GM12872 (cell line): ENCODE data around the gene MUSTN1.

Experiments used
- TF ChIP-seq, protein P1 (sequence below): IDR thresholded peaks from 3 replicates; pipeline ENCODE4 v1.5.1; 2011; ENCODE audit warnings: low read depth, mild to moderate bottlenecking, low read length, moderate library complexity; ENCODE audit not compliant: insufficient read depth

Gene MUSTN1

GRCh38 chr3:52841211-52841980, 6.6 kb upstream of the MUSTN1 start:
- TF ChIP-seq, protein P1, sequence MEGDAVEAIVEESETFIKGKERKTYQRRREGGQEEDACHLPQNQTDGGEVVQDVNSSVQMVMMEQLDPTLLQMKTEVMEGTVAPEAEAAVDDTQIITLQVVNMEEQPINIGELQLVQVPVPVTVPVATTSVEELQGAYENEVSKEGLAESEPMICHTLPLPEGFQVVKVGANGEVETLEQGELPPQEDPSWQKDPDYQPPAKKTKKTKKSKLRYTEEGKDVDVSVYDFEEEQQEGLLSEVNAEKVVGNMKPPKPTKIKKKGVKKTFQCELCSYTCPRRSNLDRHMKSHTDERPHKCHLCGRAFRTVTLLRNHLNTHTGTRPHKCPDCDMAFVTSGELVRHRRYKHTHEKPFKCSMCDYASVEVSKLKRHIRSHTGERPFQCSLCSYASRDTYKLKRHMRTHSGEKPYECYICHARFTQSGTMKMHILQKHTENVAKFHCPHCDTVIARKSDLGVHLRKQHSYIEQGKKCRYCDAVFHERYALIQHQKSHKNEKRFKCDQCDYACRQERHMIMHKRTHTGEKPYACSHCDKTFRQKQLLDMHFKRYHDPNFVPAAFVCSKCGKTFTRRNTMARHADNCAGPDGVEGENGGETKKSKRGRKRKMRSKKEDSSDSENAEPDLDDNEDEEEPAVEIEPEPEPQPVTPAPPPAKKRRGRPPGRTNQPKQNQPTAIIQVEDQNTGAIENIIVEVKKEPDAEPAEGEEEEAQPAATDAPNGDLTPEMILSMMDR, result no peak

DNA sequence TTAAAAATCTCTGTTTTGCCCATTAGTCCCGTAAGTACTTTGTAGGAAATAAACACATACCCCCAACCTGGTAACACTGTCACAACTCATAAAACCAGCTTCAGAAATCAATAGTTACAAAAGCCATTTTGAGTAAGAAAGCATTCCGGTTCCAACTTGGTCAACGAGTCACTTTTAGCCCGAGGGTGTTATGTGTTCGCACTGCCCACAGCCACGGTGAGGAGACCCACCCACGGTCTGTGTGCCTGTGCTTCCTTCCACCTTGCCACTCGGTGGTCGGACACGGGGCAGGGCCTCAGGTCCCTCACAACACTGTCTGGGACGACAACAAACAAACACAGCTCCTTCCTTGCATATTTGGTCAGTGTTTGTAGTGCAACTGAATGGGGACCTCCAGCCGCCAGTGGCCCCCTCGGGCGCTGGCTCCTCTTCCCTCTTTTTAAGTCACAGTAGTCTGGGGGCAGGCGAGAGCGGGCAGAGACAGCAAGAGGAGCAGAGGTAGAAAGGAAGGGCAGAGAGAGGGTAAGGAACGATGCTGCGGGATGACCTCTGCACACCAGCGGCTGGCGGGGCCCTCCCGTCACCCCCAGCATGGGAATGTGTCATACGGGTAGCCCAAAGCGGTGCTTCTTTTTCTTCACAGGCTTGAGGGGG, 5.2 kb upstream of the MUSTN1 start:
- TF ChIP-seq, protein P1, result no peak

DNA sequence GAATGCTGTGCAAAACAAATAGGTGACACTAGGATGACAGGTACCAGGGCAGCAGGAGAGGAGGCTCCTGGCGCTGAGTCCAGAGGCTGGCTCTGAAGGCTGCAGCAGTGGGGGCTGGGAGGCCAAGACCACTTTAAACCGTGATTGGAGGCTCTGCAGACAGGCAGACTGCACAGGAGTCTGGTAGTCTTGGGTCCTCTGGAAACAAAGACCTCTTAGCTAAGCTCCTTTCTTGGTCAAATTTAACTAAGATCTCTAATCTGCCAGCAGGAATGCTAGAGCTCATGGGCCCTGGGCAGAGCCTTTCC, 4.4 kb upstream of the MUSTN1 start:
- TF ChIP-seq, protein P1, result no peak

DNA sequence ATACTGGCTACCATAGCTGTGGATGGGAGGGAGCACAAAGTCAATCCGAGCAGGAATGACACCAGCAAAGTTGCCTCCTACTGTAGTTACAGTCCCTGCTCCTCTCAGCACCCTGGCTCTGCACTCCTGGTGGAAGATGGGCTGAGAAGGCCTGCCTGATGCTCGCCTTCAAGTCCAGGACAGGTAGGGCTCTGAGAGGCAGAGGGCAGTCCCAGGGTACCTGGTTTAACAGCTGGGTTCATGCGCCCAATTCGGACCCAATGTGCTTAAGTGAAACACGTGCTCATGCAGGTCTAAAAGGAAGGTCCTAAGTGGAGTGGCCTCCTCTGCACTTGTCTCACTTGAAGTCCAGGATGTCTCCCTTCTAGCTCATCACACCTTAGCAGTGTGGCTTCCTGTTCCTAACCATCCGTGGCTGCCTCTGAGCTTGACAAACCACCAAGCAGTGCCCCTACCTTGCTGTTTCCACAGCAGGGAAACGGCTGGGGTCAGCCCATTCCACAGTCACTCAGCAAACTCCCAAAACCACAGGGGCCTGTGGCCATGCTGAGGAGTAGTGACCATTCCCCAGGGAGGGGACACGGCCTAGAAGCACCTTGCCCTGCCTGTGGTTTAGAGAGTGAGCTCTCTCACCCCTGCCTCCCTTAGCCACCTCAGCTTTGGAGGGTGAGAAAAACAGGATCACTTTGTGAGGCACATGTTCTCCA, 3.9 kb upstream of the MUSTN1 start:
- TF ChIP-seq, protein P1, result no peak

DNA sequence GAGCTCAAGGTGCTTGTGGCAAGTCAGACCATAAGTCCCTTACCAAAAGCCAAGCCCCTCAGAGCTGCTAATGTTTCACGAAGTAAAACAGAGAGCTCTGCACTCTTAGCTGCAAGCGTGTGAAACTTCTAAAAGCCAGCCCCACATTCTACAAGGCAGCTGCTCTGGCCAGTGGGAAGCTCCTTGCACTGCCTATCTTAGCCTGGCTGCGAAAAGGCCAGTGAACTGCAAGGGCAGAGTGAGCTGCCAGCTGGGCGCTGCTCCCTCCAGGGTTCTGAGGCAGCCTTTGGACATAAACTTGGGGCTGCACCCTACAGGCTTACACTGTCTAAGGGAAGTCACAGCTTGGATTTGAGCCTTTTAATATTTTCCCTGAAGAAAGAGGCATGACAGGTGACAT, 2.2 kb upstream of the MUSTN1 start:
- TF ChIP-seq, protein P1, result no peak

GRCh38 chr3:52836471-52836845, 1.6 kb upstream of the MUSTN1 start:
- TF ChIP-seq, protein P1, result no peak

- TF ChIP-seq, protein P1, result no peak
These were observed 1.1 kb upstream of the MUSTN1 start for GRCh38 chr3:52835766-52836470.
